Stimulated activated CD4-positive, alpha-beta T cell treated with anti-CD3 and anti-CD28 coated beads, Interleukin-1b, Interleukin-23, amount 100 ng/mL, for 4 hours (primary cell): ENCODE results near the gene UBE3C.

Experiments used
- DNase-seq, 2 donors: peaks; one replicate each; pipeline ENCODE4 v3.0.0-alpha.2; 2020; ENCODE audit warnings: low read depth in 2 of 2

The UBE3C gene

GRCh38 chr7:157292770-157293412 is 154.2 kb downstream of the UBE3C start:
- DNase-seq, result no peak

GRCh38 chr7:157293413-157293788 is 154.7 kb downstream of the UBE3C start:
- DNase-seq, result no peak

- no peak for DNase-seq
Observed at GRCh38 chr7:157294773-157295172, 156.0 kb downstream of the UBE3C start.

GRCh38 chr7:157295338-157295737 is 156.6 kb downstream of the UBE3C start:
- DNase-seq, result no peak

GRCh38 chr7:157297185-157297584 is 158.5 kb downstream of the UBE3C start:
- no peak for DNase-seq

- no peak for DNase-seq
Observed at GRCh38 chr7:157299317-157299612, 160.5 kb downstream of the UBE3C start.

- peak in 1 of 2 donors; percentile 12 for DNase-seq
Observed at GRCh38 chr7:157299613-157300368, 161.1 kb downstream of the UBE3C start.

- DNase-seq, result no peak
Observed at GRCh38 chr7:157300369-157300825, 161.7 kb downstream of the UBE3C start.

GRCh38 chr7:157301610-157302120 is 162.9 kb downstream of the UBE3C start:
- no peak for DNase-seq

GRCh38 chr7:157306846-157307838 is 168.4 kb downstream of the UBE3C start:
- no peak for DNase-seq

- DNase-seq, result no peak
Observed at GRCh38 chr7:157309988-157310668, 171.4 kb downstream of the UBE3C start.

GRCh38 chr7:157310676-157311185 is 172.0 kb downstream of the UBE3C start:
- DNase-seq, result no peak

- DNase-seq, result no peak
Observed at GRCh38 chr7:157312941-157313340, 174.2 kb downstream of the UBE3C start.

GRCh38 chr7:157313645-157314044 is 174.9 kb downstream of the UBE3C start:
- DNase-seq, result no peak

GRCh38 chr7:157318015-157318706 is 179.4 kb downstream of the UBE3C start:
- DNase-seq, result no peak
